ENCODE data around the gene TRAPPC10. TPM values are rescaled to one million over a fixed set of nuclear protein-coding genes. Genes with fewer than 3 reads are reported as not detected.

The TRAPPC10 gene
- total and polyA plus RNA-seq, 10 of the 15 experiments (the other 5 are each of a cell fraction or from before 2014, with no cell fraction given): 1.1 to 39.6 (median 28.2) TPM

DNA sequence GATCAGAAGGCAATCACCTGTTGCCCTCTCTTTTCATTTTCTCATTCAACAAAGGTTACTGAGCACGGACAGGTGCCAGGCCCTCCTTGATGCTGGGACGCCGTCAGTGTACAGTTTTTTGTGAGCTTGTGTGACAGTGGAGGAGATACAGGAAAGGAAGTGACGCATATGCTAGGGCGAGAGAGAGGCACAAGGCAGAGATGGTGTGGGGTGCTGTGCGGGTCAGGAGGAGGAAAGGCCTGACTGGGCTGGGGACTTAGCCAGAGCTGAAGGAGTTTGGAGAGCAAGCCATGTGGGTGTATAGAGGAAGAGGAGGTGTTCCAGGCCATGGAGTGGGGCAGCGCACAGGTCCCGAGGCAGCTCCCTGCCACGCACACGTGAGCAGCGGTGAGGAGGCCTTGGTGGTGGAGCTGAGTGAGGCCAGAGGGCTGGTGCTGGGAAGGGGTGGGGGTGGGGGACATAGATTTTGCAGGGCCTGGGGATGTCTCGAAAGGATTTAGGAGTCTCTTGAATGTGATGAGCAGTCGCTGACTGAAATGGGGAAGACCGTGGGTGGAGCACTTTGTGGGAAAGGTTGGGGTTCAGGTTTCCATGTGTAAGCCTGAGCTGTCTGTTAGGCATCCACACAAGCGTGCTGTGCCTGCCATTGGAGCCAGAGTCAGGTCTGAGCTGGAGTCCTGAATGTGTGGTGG is 46.0 kb downstream of the TRAPPC10 start:
- Histone ChIP-seq H3K79me2 (ENCODE audit: control insufficient read depth, insufficient read depth, low read length) (no peaks in the 10 kb centered on the region), H3K9ac (ENCODE audit: control insufficient read depth, insufficient read depth, low read length) (no peak overlapping the region), H4K20me1 (ENCODE audit: control insufficient read depth, insufficient read depth) (no peaks in the 10 kb centered on the region), H3K36me3 (ENCODE audit: control insufficient read depth in 2 of 2, insufficient read depth in 2 of 2, low read length in 1 of 2) (peaks cover 32 to 34% of the 10 kb centered on the region in 2 experiments), H3K27ac (ENCODE audit: control insufficient read depth, insufficient read depth) (no peak overlapping the region), H2AFZ (ENCODE audit: control insufficient read depth, low read depth, low read length) (no peak overlapping the region), H3K4me1 (ENCODE audit: control insufficient read depth, insufficient read depth, low read length) (no peaks in the 10 kb centered on the region), H3K27me3 (replicated peaks in 1 of 2; ENCODE audit: control insufficient read depth in 2 of 2, insufficient read depth in 2 of 2, low read length in 1 of 2) (no peaks in the 10 kb centered on the region), H3K4me3 (no peak overlapping the region), H3K9me3 (replicated peaks; ENCODE audit: control insufficient read depth, insufficient read depth, low read length) (no peaks in the 10 kb centered on the region), H3K4me2 (ENCODE audit: control insufficient read depth, insufficient read depth) (no peak overlapping the region)
- no peak for ATAC-seq
- RAD21 ChIA-PET (ENCODE audit: unreplicated experiment): no interaction called here
- POLR2A ChIA-PET: interaction anchor here (0.6 kb wide), 1 partner anchor 35 kb away, joined by 3 read pairs; no protein-coding TSS in a partner anchor
- intact Hi-C loops (cut with micrococcal nuclease; ENCODE audit: unreplicated experiment): no loop called here
- SMC1A ChIA-PET (ENCODE audit: uncharacterized antibody, unreplicated experiment): no interaction called here
- in situ Hi-C loops (cut with MboI): no loop called here
- CTCF ChIA-PET: interaction anchor here (1.2 kb wide), 1 partner anchor 26 kb away, joined by 3 read pairs; no protein-coding TSS in a partner anchor
- no peak for FAIRE-seq
- TF ChIP-seq FOXK2 (IDR thresholded peaks at IDR 0.05) (no peak), POLR2A (IDR thresholded peaks at IDR 0.05; ENCODE audit: low read depth, low read length) (peak; percentile 2; the same call in 1 of the 2 replicates)
- WGBS (ENCODE audit: insufficient coverage, insufficient replicate concordance, low lambda C conversion rate, missing lambda C conversion rate): 99% methylated on average over 12 of the region's 15 CpGs
- no TSS peak for BruUV-seq (replicated peaks)
- no peak for DNase-seq (ENCODE audit: low read depth, low spot score)

DNA sequence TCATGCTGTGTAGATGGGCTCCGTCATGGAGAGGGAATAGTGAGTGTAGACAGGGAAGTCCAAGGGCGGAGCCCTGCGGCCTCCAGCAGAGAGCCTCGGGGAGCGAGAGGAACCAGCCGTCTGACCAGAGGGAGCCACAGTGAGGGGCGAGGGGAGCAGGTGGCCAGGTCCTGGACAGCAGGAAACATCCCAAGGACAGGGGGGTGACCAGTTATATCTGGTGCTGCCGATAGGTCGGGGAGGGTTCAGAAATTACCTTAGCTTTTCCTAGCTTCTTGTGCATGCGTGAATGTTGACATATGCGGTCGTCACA is 46.5 kb downstream of the TRAPPC10 start:
- Histone ChIP-seq H3K79me2 (ENCODE audit: control insufficient read depth, insufficient read depth, low read length) (no peaks in the 10 kb centered on the region), H3K36me3 (ENCODE audit: control insufficient read depth in 2 of 2, insufficient read depth in 2 of 2, low read length in 1 of 2) (peaks cover 35 to 38% of the 10 kb centered on the region in 2 experiments), H3K4me2 (ENCODE audit: control insufficient read depth, insufficient read depth) (no peak overlapping the region), H3K9ac (ENCODE audit: control insufficient read depth, insufficient read depth, low read length) (no peak overlapping the region), H2AFZ (ENCODE audit: control insufficient read depth, low read depth, low read length) (no peak overlapping the region), H3K9me3 (replicated peaks; ENCODE audit: control insufficient read depth, insufficient read depth, low read length) (no peaks in the 10 kb centered on the region), H3K27me3 (replicated peaks in 1 of 2; ENCODE audit: control insufficient read depth in 2 of 2, insufficient read depth in 2 of 2, low read length in 1 of 2) (no peaks in the 10 kb centered on the region), H3K4me1 (ENCODE audit: control insufficient read depth, insufficient read depth, low read length) (no peaks in the 10 kb centered on the region), H4K20me1 (ENCODE audit: control insufficient read depth, insufficient read depth) (no peaks in the 10 kb centered on the region), H3K4me3 (no peak overlapping the region), H3K27ac (ENCODE audit: control insufficient read depth, insufficient read depth) (no peak overlapping the region)
- TF ChIP-seq ZNF622 (IDR thresholded peaks at IDR 0.05) (no peak), TAF1 (IDR thresholded peaks at IDR 0.05; ENCODE audit: borderline replicate concordance, low read depth, low read length) (no peak), CHD2 (IDR thresholded peaks at IDR 0.05; ENCODE audit: borderline replicate concordance, low read depth, low read length) (no peak), RAD21 (IDR thresholded peaks at IDR 0.05; ENCODE audit: insufficient read depth, low read depth, low read length) (no peak), CREB1 (IDR thresholded peaks at IDR 0.05; ENCODE audit: low read depth) (no peak), RCOR1 (conservative IDR thresholded peaks at IDR 0.05; ENCODE audit: low read depth, low read length) (no peak), NFIC (IDR thresholded peaks at IDR 0.05; ENCODE audit: low read depth, low read length) (no peak)
- TF ChIP-seq, protein P1, sequence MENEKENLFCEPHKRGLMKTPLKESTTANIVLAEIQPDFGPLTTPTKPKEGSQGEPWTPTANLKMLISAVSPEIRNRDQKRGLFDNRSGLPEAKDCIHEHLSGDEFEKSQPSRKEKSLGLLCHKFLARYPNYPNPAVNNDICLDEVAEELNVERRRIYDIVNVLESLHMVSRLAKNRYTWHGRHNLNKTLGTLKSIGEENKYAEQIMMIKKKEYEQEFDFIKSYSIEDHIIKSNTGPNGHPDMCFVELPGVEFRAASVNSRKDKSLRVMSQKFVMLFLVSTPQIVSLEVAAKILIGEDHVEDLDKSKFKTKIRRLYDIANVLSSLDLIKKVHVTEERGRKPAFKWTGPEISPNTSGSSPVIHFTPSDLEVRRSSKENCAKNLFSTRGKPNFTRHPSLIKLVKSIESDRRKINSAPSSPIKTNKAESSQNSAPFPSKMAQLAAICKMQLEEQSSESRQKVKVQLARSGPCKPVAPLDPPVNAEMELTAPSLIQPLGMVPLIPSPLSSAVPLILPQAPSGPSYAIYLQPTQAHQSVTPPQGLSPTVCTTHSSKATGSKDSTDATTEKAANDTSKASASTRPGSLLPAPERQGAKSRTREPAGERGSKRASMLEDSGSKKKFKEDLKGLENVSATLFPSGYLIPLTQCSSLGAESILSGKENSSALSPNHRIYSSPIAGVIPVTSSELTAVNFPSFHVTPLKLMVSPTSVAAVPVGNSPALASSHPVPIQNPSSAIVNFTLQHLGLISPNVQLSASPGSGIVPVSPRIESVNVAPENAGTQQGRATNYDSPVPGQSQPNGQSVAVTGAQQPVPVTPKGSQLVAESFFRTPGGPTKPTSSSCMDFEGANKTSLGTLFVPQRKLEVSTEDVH (IDR thresholded peaks at IDR 0.05; ENCODE audit: low read depth, partially characterized antibody): no peak
- intact Hi-C loops (cut with micrococcal nuclease; ENCODE audit: unreplicated experiment): no loop called here
- POLR2A ChIA-PET: no interaction called here
- BruUV-seq (replicated peaks): no TSS peak
- ATAC-seq (no peak), DNase-seq (ENCODE audit: low read depth, low spot score) (no peak), FAIRE-seq (no peak)
- in situ Hi-C loops (cut with MboI): no loop called here
- SMC1A ChIA-PET (ENCODE audit: uncharacterized antibody, unreplicated experiment): no interaction called here
- WGBS (ENCODE audit: insufficient coverage, insufficient replicate concordance, low lambda C conversion rate, missing lambda C conversion rate): over 99% methylated on average over 10 of the region's 12 CpGs
- CTCF ChIA-PET: no interaction called here
- RAD21 ChIA-PET (ENCODE audit: unreplicated experiment): no interaction called here

Data from GM12878 (cell line).